A673 (cell line): ENCODE results near the gene ARHGAP18. TPM values are rescaled to one million over a fixed set of nuclear protein-coding genes. Genes with fewer than 3 reads are reported as not detected.

Experiments
- BruUV-seq: library from RNA; stranded (reverse); fragments of 400-500 nt; replicated peaks from 2 replicates; lab custom pipeline; 2021; lab: Mats Ljungman, UMichigan
- CTCF ChIA-PET: fragments of 300-600 bp; sonication (Branson Sonifier 250); formaldehyde crosslinking; loops from one replicate; lab custom pipeline; 2022; ENCODE audit warnings: antibody characterized with exemption; lab: Charles Lee
- POLR2A ChIA-PET: fragments of 300-600 bp; sonication (Branson Sonifier 250); formaldehyde crosslinking; loops from one replicate; lab custom pipeline; 2022; ENCODE audit warnings: antibody characterized with exemption; ENCODE audit not compliant: low non-redundant PET; lab: Charles Lee
- DNase-seq: peaks from one replicate; pipeline ENCODE4 v3.0.0-alpha.2; 2015; ENCODE audit warnings: low spot score
- H3K27ac ChIP-seq: fragments of 200-600 bp; sonication (generic); 2 replicates; pipeline ENCODE4 v1.5.1; 2016; ENCODE audit warnings: mixed run types, low read depth, mild to moderate bottlenecking, mixed read lengths, antibody characterized with exemption, low read length; ENCODE audit not compliant: poor library complexity, severe bottlenecking
- H3K27me3 ChIP-seq: fragments of 200-600 bp; sonication (generic); replicated peaks from 2 replicates; pipeline ENCODE4 v1.6.1; 2017; ENCODE audit warnings: mixed run types, low read depth, mild to moderate bottlenecking, mixed read lengths, antibody characterized with exemption, low read length; ENCODE audit not compliant: insufficient read depth, poor library complexity
- H3K36me3 ChIP-seq: fragments of 200-600 bp; sonication (generic); 2 replicates; pipeline ENCODE4 v1.6.1; 2016; ENCODE audit warnings: mixed run types, mild to moderate bottlenecking, mixed read lengths, antibody characterized with exemption, low read length; ENCODE audit not compliant: insufficient read depth, poor library complexity, severe bottlenecking
- H3K4me1 ChIP-seq: fragments of 200-600 bp; sonication (generic); 2 replicates; pipeline ENCODE4 v1.6.1; 2017; ENCODE audit warnings: mixed run types, mild to moderate bottlenecking, mixed read lengths, antibody characterized with exemption, low read length; ENCODE audit not compliant: insufficient read depth, poor library complexity, severe bottlenecking
- H3K4me3 ChIP-seq: fragments of 200-600 bp; sonication (generic); 2 replicates; pipeline ENCODE4 v1.5.1; 2016; ENCODE audit warnings: low read depth, mixed run types, mild to moderate bottlenecking, mixed read lengths, low read length; ENCODE audit not compliant: poor library complexity, severe bottlenecking
- H3K9me3 ChIP-seq: fragments of 200-600 bp; sonication (generic); 2 replicates; pipeline ENCODE4 v1.6.1; 2016; ENCODE audit warnings: mixed run types, low read depth, mild to moderate bottlenecking, mixed read lengths, antibody characterized with exemption, low read length; ENCODE audit not compliant: poor library complexity, severe bottlenecking
- CTCF ChIP-seq: fragments of 300-800, 200-600 bp; sonication (generic); conservative IDR thresholded peaks from 2 replicates; pipeline ENCODE4 v1.5.1; 2017; ENCODE audit warnings: low read depth, mild to moderate bottlenecking, antibody characterized with exemption, low read length, moderate library complexity, mixed read lengths
- EZH2 ChIP-seq: fragments of 200-600 bp; sonication (generic); IDR thresholded peaks from 2 replicates; pipeline ENCODE4 v1.6.1; 2017; ENCODE audit warnings: borderline replicate concordance, low read depth, mild to moderate bottlenecking, mixed read lengths, antibody characterized with exemption, low read length; ENCODE audit not compliant: poor library complexity, severe bottlenecking
- intact Hi-C: fragments of 100-400 bp; cut with micrococcal nuclease; formaldehyde crosslinking; loops from one replicate; pipeline ENCODE4 v1.10.0; 2022; ENCODE audit not compliant: unreplicated experiment
- total RNA-seq: library from RNA; stranded (reverse); gene quantifications from 2 replicates; pipeline ENCODE4 v1.2.3, GENCODE V29; 2021

ARHGAP18 gene
- total RNA-seq, 1 experiment from 2014 or later: 14.2 TPM

- Histone ChIP-seq H3K9me3 (no peaks in the 10 kb centered on the region), H3K4me1 (peaks cover 62% of the 10 kb centered on the region), H3K4me3 (no peak overlapping the region), H3K27me3 (no peaks in the 10 kb centered on the region), H3K27ac (no peak overlapping the region), H3K36me3 (no peaks in the 10 kb centered on the region)
- intact Hi-C loops: no loop called here
- ChIA-PET POLR2A (no interaction called here), CTCF (no interaction called here)
- DNase-seq: no peak
- no TSS peak for BruUV-seq
- TF ChIP-seq EZH2 (no peak), CTCF (no peak)
Observed at GRCh38 chr6:129659167-129659566, 50.8 kb downstream of the ARHGAP18 start.

GRCh38 chr6:129657483-129657882 is 52.5 kb downstream of the ARHGAP18 start:
- Histone ChIP-seq H3K9me3 (no peaks in the 10 kb centered on the region), H3K4me3 (no peak overlapping the region), H3K27ac (no peak overlapping the region), H3K36me3 (no peaks in the 10 kb centered on the region), H3K27me3 (no peaks in the 10 kb centered on the region), H3K4me1 (peaks cover 45% of the 10 kb centered on the region)
- DNase-seq: no peak
- TF ChIP-seq EZH2 (no peak), CTCF (no peak)
- BruUV-seq: no TSS peak
- intact Hi-C loops: no loop called here
- CTCF ChIA-PET: interaction anchor here (0.5 to 0.6 kb wide), 2 partner anchors 158 to 182 kb away, joined by 3 to 4 read pairs; no protein-coding TSS in a partner anchor
- POLR2A ChIA-PET: no interaction called here

GRCh38 chr6:129655334-129655733 is 54.6 kb downstream of the ARHGAP18 start:
- ChIA-PET CTCF (no interaction called here), POLR2A (no interaction called here)
- intact Hi-C loops: no loop called here
- Histone ChIP-seq H3K36me3 (no peaks in the 10 kb centered on the region), H3K4me3 (no peak overlapping the region), H3K27ac (no peak overlapping the region), H3K9me3 (no peaks in the 10 kb centered on the region), H3K27me3 (no peaks in the 10 kb centered on the region), H3K4me1 (peaks cover 24% of the 10 kb centered on the region)
- DNase-seq: no peak
- no peak for TF ChIP-seq EZH2
- no peak for TF ChIP-seq CTCF
- BruUV-seq: no TSS peak
